A549 treated with ZK216348 at 1 μM for 4 hours (cell line): Measurements from ENCODE around the gene ATP5F1B. TPM values are rescaled to one million over a fixed set of nuclear protein-coding genes. Genes with fewer than 3 reads are reported as not detected.

Experiments
- total RNA-seq: library from RNA; stranded (reverse); fragments of 200-300 nt; extraction: Qiagen RNA extraction; gene quantifications from 5 replicates; pipeline ENCODE4 v1.2.3, GENCODE V29; 2022; ENCODE audit warnings: low read depth

The ATP5F1B gene
- 708 to 1,018 TPM (median 924 TPM) in 5 replicates for total RNA-seq

GRCh38 chr12:56645717-56646446, at the start of gene ATP5F1B:
Gene ATP5F1B, minus strand, starts transcription at chr12:56645984. Its CDS starts 21 bp downstream, at chr12:56645963.

GRCh38 chr12:56688129-56688845, 42.5 kb upstream of the ATP5F1B start, which contains the start of gene PTGES3:
Gene PTGES3, minus strand, starts transcription at chr12:56688284. Its CDS starts 285 bp downstream, at chr12:56687999.

GRCh38 chr12:56630180-56630632, 15.6 kb downstream of the ATP5F1B start, which contains the start of gene BAZ2A:
Gene BAZ2A, minus strand, starts transcription at chr12:56630326. Its CDS starts 12,796 bp downstream, at chr12:56617530.

Other genes starting within 250 kb of the ATP5F1B start
- 31.9 to 39.8 TPM (median 38.2 TPM) in 5 replicates for gene TIMELESS, start 196.6 kb downstream of the ATP5F1B start, total RNA-seq
- gene MIP, start 191.3 kb downstream of the ATP5F1B start, total RNA-seq, result not detected in 5 replicates
- 1.5 to 2.0 TPM (median 1.9 TPM) in 5 replicates for gene SPRYD4, start 177.4 kb downstream of the ATP5F1B start, total RNA-seq
- gene GLS2, start 157.8 kb downstream of the ATP5F1B start, total RNA-seq, result 0.12 to 1.5 TPM (median 0.27 TPM) in 3 of 5 replicates, not detected in the others
- 8.0 to 16.8 TPM (median 14.3 TPM) in 5 replicates for gene RBMS2, start 124.2 kb downstream of the ATP5F1B start, total RNA-seq
- 27.8 to 46.8 TPM (median 42.9 TPM) in 5 replicates for gene BAZ2A, start 15.7 kb downstream of the ATP5F1B start, total RNA-seq
- gene PTGES3, start 42.3 kb upstream of the ATP5F1B start, total RNA-seq, result 257 to 433 TPM (median 394 TPM) in 5 replicates
- 1,425 to 2,175 TPM (median 1,541 TPM) in 5 replicates for gene NACA, start 79.3 kb upstream of the ATP5F1B start, total RNA-seq
- 24.7 to 30.5 TPM (median 25.0 TPM) in 5 replicates for gene PRIM1, start 106.3 kb upstream of the ATP5F1B start, total RNA-seq
- gene HSD17B6, start 117.3 kb upstream of the ATP5F1B start, total RNA-seq, result 0.92 to 1.7 TPM (median 1.0 TPM) in 5 replicates